NCI-H2171 treated with DMSO at 0.1 percent for 48 hours (cell line): ENCODE data around the gene ETV6.

Experiments used
- DNase-seq: peaks from one replicate; lab custom pipeline; 2025; lab: John Stamatoyannopoulos, UW

Gene ETV6

GRCh38 chr12:11758510-11759493 is 109.3 kb downstream of the ETV6 start:
- no peak for DNase-seq

DNA sequence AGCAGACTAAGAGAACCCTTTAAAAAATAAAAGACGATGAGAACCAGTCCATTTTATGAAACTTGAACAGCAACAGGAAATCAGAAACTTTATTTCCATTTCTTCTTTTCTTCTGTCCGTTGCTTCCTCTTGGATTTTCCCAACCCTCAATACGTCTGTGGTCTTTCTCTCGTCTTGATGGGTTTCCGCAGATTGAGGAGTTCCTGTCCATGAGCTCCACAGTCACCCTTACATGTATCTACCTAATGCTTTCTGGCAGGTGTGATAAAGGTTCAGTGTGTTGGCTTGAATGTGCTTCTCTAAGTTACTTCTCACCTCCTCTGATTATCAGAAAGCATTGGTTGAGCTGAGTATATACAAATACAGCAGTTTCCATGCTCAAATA is 110.0 kb downstream of the ETV6 start:
- no peak for DNase-seq

DNA sequence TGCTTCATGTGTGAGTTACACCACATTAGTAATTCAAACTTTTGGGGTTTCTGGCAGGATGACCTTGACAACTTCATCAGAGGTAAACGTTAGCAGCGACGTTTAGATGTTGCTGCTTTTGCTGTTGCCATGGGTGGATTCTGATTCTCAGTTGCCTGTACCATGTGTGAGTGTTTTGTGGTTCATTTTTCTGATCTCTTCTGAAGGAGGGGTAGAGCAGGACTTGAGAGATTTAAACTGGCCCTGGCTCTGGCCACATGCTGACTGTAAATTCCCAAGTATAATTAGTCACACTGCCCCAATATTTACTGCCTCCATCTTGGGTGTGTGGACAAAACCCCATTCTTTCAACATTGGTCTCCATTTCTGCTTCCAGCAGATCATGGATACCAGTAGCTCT is 110.4 kb downstream of the ETV6 start:
- DNase-seq = no peak

- no peak for DNase-seq
Measured at GRCh38 chr12:11761869-11762567, 112.5 kb downstream of the ETV6 start.

DNA sequence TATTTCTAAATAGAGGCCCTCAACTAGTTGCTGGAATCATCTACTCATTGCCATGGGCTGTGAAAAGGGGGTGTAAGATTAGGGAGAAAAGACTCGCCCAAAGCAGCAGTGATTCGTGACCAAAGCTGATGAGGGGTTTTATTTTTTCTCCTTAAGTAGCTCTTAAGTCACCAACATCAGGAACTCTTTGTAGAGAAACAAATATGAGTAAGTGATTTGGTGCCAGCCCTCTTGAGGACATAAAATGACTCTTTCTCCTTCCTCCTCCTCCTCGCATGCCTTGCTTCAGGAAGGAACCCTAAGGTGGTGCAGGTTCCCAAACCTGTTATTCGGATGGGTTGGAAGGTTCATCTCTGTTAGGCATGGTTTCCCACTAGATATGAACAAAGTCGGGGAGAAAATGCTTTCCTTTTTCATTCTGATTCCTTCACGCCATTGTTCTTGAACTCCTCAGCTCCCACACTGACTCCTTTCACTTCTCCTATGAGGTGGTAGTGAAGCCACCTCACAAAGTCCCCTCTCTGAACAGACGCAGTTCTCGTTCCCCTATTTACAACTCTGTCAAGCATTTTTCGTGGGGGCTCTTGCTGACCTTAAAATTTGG is 113.4 kb downstream of the ETV6 start:
- no peak for DNase-seq

DNA sequence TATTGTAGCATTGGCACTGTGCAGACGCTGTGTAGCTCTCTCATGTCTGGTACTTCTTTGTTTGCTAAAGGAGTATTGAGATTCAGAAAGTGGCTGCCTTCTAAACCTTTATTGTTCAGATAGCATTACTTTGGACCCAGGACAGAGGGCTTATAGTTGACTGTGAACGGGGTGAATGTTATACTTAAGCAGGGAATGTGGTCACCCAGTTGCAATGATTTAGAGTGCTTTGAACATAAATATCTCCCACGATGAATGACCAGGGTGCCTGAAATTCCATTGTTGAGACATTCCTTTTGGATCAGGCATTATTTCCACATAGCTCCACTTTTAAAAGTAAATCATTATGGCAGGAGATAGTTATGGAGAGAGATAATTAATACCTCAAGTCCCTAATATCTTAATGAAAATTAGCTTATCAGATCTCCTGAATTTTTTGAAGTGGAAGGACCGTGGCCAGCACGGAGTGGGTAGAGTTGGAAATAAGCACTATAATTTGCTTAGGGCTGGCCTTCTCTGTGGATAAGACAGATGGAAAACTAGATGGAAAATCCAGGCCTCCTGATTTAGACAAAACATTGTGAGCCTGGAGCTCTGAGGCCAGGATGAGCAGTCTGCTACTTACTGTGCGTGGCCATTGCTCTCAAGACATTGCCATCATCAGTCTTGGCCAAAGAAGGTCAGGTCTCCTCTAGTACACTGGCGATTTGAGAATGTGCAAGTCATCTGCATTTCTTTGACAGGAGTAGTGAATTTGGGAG is 114.5 kb downstream of the ETV6 start:
- no peak for DNase-seq

DNA sequence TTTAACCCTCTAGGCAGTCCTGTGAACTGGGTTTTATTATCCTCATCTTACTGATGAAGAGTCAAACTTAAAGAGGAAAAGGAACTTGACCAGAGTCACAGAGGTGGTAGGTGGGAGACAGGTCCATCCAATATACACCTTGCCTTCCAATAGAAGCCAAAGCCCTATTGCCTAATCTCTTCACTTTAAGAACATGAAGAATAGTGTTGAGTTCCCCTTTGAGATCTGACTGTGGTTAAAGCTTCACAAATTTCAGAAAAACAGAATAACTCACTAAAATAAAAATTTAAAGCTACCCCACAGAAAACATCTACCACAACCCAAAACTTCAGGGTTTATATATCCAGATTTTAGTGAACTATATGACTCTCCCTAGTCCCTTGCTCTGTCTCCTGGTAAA is 115.4 kb downstream of the ETV6 start:
- no peak for DNase-seq

DNA sequence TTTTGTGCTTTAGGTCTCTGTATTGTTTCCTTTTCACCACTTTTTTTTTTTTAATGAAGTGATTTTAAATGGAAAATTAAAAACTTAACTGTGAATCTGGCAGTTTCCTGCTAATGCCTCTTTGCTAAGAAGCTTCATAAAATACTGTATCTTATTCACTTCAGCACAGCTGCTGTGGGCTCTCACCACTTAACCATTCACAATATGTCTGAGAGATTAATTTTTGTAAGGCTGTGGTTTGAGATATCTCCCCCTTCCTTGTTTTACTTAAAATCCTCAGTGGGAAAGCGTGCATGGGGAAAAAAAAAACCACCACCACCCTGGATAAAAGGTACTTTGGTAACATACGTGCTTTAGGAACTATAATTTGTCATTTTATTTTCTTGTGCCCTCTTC is 115.9 kb downstream of the ETV6 start:
- DNase-seq = no peak

DNA sequence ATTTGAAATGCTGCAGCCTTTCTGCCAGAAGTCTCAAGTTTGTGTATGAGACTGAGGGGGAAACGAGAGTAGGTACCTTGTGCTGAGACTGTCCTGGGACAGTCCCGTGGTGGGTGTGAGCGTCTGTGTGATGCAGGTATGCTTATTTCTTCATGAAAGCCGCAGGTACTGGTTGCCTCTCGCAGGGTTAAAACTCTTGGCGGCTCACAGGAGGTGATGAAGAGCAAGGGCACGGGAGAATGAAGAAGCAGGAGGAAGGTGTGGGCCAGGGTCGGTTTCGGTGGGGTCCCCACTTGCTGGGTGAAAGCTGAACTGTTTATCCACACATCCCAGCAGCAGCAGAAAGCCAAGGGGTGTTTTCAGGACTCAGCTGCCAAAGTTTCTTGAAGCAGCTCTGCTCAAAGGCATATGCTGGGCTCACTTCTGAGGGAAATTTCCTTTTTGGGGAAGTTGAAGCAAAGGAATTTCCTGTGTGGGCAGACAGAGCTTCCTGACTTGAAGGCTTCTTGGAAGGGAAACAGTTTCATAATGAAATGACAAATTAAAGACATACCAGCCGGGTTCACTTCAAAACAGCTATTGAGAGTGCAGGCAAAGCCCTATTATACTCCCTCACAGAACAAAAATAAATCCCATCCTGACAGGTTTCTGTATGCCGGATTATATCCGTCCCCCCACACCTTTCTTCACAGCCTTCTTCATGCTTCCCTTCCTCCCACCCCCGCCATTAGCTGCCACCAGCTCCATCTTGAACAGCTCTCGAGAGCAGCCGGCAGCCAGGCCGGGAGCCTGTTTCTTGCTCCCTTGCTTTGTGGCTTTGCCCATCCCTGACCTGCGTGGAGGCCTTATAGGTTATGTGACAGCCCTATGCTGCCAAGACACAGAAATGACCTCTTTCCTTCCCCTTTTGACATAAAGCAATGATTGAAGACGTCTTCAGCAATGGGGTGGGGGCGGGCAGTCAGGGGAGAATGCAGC is 116.6 kb downstream of the ETV6 start:
- no peak for DNase-seq

DNA sequence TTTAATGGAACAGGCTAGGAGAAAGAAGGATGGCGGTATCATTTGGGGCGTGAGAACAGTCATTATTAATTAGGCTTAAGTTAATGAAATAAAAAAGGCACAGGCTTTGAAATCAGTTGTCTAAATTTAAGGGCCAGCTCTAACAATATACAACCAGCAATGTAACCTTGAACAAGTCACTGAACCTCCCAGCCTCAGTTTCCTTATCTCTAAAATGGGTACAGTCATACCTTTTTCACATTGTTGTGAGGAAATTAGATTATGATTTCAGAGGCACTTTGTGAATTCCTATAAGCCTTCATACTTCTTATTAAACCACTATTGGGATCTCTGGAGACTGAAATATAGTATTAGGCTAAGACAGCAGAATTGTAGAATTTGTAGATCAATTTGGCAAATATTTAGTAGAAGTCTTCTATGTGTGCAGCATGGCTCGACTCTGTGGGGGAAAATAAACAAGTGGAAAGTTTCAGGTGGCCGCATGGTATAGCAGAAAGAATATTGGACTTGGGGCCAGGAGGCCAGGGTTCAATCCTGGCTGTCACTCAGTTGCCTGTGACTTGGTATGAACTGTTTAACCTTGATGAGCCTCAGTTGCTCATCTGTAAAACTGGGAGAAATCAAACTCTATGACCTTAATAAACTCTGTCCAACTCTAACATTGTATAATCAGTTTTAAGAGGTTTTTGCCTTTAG is 117.7 kb downstream of the ETV6 start:
- no peak for DNase-seq

- no peak for DNase-seq
Measured at GRCh38 chr12:11767798-11768197, 118.3 kb downstream of the ETV6 start.

DNA sequence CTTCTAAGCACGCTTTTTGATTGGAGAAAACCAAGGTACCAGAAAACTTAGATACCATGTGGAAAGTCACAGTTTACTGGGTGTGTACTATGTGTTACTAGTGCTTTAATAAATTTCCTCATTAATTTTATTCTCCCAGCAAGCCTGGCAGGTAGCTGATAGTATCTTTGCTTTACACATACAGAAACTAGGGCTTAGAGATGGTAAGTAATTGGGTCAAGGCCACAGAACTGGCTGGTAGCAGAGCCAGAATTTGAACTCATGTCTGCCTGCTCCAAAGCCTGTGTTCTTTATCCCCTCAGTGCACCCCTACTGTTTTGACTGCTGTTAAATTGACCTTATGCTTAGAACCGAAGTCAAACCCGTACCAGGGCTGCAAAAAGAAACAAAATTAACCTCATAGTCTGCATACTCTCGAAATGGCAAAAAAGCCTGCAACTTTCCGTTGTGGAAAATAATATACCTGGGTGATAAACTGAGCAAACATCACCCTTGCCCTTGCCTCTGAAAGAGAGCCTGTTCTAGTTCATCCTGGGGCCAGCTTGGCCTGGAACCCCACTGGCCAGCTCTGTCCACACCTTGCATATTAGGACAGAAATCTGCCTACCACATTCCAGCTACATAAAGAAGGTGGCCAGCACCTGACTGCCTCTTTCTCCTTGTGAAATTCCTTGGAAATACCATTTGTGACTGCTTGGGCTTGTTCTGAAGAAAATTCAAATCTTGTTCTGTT is 118.9 kb downstream of the ETV6 start:
- no peak for DNase-seq

DNA sequence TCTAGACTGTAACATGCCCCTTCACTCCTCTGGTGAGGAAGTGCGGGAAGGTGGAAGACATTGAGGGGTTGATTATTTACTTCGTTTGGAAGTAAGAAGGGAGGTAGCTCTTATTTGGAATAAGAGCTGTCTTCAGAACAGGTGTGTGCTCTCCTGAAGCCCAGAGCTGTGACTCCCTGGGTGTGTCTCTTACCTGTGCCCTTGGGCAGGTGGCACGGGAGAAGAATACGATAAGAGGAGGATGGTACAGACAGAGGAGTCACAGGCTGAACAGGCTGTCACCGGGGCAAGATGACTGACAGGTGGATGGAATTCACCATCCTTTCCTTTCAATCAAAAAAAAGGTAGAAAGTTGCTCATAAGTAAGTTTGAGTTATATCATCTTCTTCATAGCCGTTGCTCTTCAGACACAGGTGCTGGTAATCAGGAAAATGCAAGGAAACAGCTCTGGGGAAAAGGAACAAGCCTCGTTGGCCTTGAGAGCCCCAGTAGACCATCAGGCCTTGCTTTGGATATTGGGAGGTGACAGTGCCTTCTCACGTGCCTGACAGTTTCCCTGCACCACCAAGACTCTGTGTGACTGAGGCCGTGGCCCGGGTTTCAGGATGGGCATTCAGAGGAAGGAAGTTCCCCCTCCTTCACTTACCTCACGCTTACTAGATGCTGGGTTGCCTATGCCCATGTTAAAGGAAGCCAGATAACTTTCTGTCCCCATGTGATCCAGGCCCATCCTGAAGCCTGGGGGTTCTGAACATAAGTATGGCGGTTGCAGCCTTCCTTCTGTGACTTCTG is 120.4 kb downstream of the ETV6 start:
- DNase-seq = no peak

DNA sequence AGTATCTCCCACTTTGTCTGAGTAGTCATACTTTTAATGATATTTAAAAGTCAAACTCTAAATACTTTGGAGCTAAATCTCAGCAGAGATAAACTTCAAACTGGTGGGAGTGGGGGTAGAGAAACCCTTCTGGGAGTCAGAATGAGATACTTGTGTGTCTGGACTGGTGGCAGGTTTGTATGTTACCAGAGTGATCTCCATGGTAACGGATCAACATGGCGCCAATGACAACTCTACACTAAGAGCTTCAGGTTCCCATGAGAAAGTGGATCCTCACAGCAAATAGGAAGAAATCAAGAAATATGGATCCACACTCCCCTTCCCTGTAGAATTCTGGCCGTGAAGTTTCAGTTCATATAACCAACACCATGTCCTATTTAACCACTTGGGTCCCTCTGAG is 121.9 kb downstream of the ETV6 start:
- no peak for DNase-seq

DNA sequence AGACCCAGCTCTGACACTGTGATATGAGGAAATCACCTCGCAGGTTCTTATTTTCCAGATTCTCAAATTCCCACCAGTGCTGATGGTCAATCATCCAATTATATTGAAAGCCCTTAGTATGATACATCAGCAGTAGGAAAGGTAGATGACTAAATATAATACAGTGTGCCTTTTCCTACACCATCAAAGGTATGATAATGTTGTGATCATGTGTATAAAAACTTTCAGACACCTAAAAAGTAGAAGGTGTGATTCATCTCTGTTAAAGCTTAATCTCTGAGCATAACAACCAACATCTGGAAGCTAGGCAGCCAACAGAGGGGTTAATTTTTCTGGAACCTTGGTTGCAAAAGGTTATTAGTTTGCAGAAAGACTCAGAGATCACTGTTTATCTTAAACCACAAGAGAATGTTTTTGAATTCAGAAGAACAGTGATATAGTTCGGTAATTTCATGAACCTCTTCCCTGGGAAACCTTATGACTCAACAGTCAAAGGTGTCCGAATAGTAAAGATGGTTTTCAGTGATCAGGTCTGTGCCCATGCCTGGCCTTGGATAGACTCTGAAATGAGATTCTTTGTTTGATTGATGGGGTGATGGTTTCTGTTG is 122.5 kb downstream of the ETV6 start:
- DNase-seq = no peak

GRCh38 chr12:11773889-11774677 is 124.6 kb downstream of the ETV6 start:
- no peak for DNase-seq

- no peak for DNase-seq
Measured at GRCh38 chr12:11774821-11775220, 125.3 kb downstream of the ETV6 start.

DNA sequence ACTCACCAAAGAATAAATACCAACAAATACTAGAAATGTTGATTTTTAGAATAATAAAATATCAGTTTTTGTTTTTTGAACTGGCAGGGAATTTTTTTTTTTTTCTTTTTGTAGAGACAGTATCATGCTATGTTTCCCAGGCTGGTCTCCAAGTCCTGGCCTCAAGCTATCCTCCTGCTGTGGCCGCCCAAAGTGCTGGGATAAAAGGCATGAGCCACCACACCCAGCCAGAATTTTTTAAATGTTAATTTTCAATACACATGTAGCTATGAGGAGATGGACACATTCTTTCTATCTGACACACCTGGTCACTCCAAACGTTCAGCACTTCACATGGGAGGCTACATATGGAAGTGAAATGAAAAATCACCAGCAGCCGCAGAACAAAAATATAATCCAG is 126.8 kb downstream of the ETV6 start:
- no peak for DNase-seq
